MCF 10A (cell line): Measurements from ENCODE around the gene ARMC6. TPM values are rescaled to one million over a fixed set of nuclear protein-coding genes. Genes with fewer than 3 reads are reported as not detected.

Experiments
- BruUV-seq: library from RNA; stranded (reverse); fragments of 400-500 nt; replicated peaks from 2 replicates; lab custom pipeline; 2021; lab: Mats Ljungman, UMichigan
- CTCF ChIA-PET: fragments of 300-600 bp; sonication (Branson Sonifier 250); formaldehyde crosslinking; extraction: SDS; loops from one replicate; lab custom pipeline; 2021; ENCODE audit warnings: antibody characterized with exemption, inconsistent platforms; lab: Yijun Ruan, JAX
- POLR2A ChIA-PET: fragments of 300-600, 350-650 bp; sonication (Branson Sonifier 250); formaldehyde crosslinking; extraction: SDS; loops from one replicate; lab custom pipeline; 2020; ENCODE audit warnings: antibody characterized with exemption, inconsistent platforms; lab: Yijun Ruan, JAX
- DNase-seq: peaks from one replicate; pipeline ENCODE4 v3.0.0-alpha.2; 2018; ENCODE audit not compliant: unreplicated experiment
- H3K27ac Mint-ChIP-seq: one replicate; pipeline ENCODE4 v1.8.0; 2022; ENCODE audit warnings: mild to moderate bottlenecking, low read depth, mixed read lengths; ENCODE audit not compliant: unreplicated experiment
- H3K27me3 Mint-ChIP-seq: one replicate; pipeline ENCODE4 v1.8.0; 2022; ENCODE audit warnings: mixed read lengths; ENCODE audit not compliant: insufficient read depth, unreplicated experiment
- H3K36me3 Mint-ChIP-seq: one replicate; pipeline ENCODE4 v1.8.0; 2022; ENCODE audit warnings: mild to moderate bottlenecking, moderate library complexity, mixed read lengths; ENCODE audit not compliant: insufficient read depth, unreplicated experiment
- H3K4me1 Mint-ChIP-seq: one replicate; pipeline ENCODE4 v1.8.0; 2022; ENCODE audit warnings: mixed read lengths; ENCODE audit not compliant: insufficient read depth, unreplicated experiment
- H3K4me3 Mint-ChIP-seq: one replicate; pipeline ENCODE4 v1.8.0; 2022; ENCODE audit warnings: mild to moderate bottlenecking, moderate library complexity, mixed read lengths; ENCODE audit not compliant: unreplicated experiment
- H3K9me3 Mint-ChIP-seq: one replicate; pipeline ENCODE4 v1.8.0; 2022; ENCODE audit warnings: mixed read lengths; ENCODE audit not compliant: unreplicated experiment
- CTCF ChIP-seq: fragments of 200-600 bp; IDR thresholded peaks from one replicate; pipeline ENCODE4 v1.8.0; 2022; ENCODE audit warnings: antibody characterized with exemption, mild to moderate bottlenecking; ENCODE audit not compliant: unreplicated experiment
- intact Hi-C: fragments of 100-400 bp; cut with micrococcal nuclease; formaldehyde crosslinking; loops from 2 replicates; pipeline ENCODE4 v1.14.1; 2022
- total RNA-seq: library from RNA; stranded (reverse); gene quantifications from 2 replicates; pipeline ENCODE4 v1.2.3, GENCODE V29; 2022

Gene ARMC6
- total RNA-seq, 1 experiment from 2014 or later = 37.1 TPM

GRCh38 chr19:19095691-19096090, 62.3 kb downstream of the ARMC6 start:
- Mint-ChIP-seq H3K27ac (no peak overlapping the region), H3K36me3 (no peaks in the 10 kb centered on the region), H3K4me1 (no peaks in the 10 kb centered on the region), H3K4me3 (no peak overlapping the region), H3K27me3 (no peaks in the 10 kb centered on the region), H3K9me3 (no peaks in the 10 kb centered on the region)
- no TSS peak for BruUV-seq
- ChIA-PET POLR2A (interaction anchor here (0.7 kb wide), 1 partner anchor 1662 kb away, joined by 6 read pairs; no protein-coding TSS in a partner anchor), CTCF (no interaction called here)
- intact Hi-C loops = no loop called here
- no peak for TF ChIP-seq CTCF
- no peak for DNase-seq

- intact Hi-C loops = no loop called here
- ChIA-PET CTCF (interaction anchor here (0.6 to 2.3 kb wide), 5 partner anchors 19 to 388 kb away, joined by 3 to 6 read pairs (median 4); no protein-coding TSS in a partner anchor), POLR2A (no interaction called here)
- Mint-ChIP-seq H3K27me3 (no peaks in the 10 kb centered on the region), H3K4me1 (no peaks in the 10 kb centered on the region), H3K27ac (no peak overlapping the region), H3K36me3 (no peaks in the 10 kb centered on the region), H3K9me3 (no peaks in the 10 kb centered on the region), H3K4me3 (no peak overlapping the region)
- BruUV-seq = no TSS peak
- no peak for TF ChIP-seq CTCF
- no peak for DNase-seq
Observed at GRCh38 chr19:19096641-19097627, 63.5 kb downstream of the ARMC6 start.

- ChIA-PET POLR2A (interaction anchor here (0.6 to 1.9 kb wide), 2 partner anchors 14 to 1967 kb away, joined by 3 to 4 read pairs; no protein-coding TSS in a partner anchor), CTCF (interaction anchor here (0.6 to 2.3 kb wide), 3 partner anchors 18 to 31 kb away, joined by 3 to 6 read pairs (median 4); no protein-coding TSS in a partner anchor)
- H3K36me3 Mint-ChIP-seq = no peaks in the 10 kb centered on the region
- no peaks in the 10 kb centered on the region for H3K9me3 Mint-ChIP-seq
- no peak overlapping the region for H3K27ac Mint-ChIP-seq
- DNase-seq = peak; percentile 42
- no peaks in the 10 kb centered on the region for H3K4me1 Mint-ChIP-seq
- no peak for TF ChIP-seq CTCF
- no TSS peak for BruUV-seq
- H3K4me3 Mint-ChIP-seq = no peak overlapping the region
- intact Hi-C loops = no loop called here
- no peaks in the 10 kb centered on the region for H3K27me3 Mint-ChIP-seq
Observed at GRCh38 chr19:19098084-19098702, 64.8 kb downstream of the ARMC6 start.
